Measurements from ENCODE around the gene FIG4. TPM values are rescaled to one million over a fixed set of nuclear protein-coding genes. Genes with fewer than 3 reads are reported as not detected.

The FIG4 gene
- total and polyA plus RNA-seq, 2 of the 13 experiments (the other 11 are each of a cell fraction or from before 2014, with no cell fraction given): 5.5 to 7.9 TPM

DNA sequence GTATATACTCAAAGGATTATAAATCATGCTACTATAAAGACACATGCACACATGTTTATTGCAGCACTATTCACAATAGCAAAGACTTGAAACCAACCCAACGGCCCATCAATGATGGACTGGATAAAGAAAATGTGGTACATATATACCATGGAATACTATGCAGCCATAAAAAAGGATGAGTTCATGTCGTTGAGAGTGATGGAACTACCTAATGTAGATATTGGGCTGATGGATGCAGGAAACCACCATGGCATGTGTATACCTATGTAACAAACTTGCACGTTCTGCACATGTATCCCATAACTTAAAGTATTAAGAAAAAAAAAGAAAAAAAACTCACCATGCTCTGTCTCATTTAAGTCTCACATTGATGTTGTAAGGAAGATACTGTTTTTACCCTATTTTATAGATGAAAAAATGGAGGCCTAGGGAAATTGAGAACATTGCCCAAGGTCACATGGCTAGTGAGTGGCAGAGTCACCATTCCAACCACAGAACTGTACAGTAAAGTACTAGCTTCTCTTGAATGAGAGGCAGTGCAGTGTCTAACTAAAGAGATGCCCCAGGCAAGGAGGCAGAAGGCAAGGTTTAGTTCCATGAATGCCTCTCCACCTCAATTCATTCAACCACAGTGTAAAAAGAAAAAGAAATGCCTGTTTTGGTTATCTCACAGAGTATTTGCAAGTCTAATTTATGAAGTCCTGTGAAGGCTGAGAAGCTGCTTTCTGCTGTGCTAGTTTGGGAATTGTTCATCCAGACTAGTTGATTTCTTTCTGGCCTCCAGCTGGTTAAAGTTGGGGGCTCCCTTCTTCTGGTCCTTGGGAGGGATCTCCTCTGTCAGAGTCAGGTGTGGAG, 68.2 kb downstream of the FIG4 start:
- WGBS (ENCODE audit: low lambda C conversion rate): 79% methylated on average over 3 of the region's 3 CpGs
- no peaks in the 10 kb centered on the region for H3K9me3 ChIP-seq (ENCODE audit: low read length)
- CTCF ChIA-PET (ENCODE audit: low intra/inter-chr PET ratio, low total read pairs): no interaction called here
- POLR2A ChIA-PET: no interaction called here
- H3K4me1 ChIP-seq (ENCODE audit: insufficient read depth, low read length): no peaks in the 10 kb centered on the region
- H3K27ac ChIP-seq (ENCODE audit: extremely low read length, insufficient read depth, low read length): no peak overlapping the region
- no peaks in the 10 kb centered on the region for H4K20me1 ChIP-seq (ENCODE audit: insufficient read depth, low read length)
- H3K4me3 ChIP-seq (replicated peaks in 1 of 3; ENCODE audit: insufficient read depth in 1 of 3, low read depth in 2 of 3, low read length in 3 of 3): no peak overlapping the region
- ATAC-seq (no peak), FAIRE-seq (no peak), DNase-seq (ENCODE audit: low spot score) (no peak)
- no peaks in the 10 kb centered on the region for H3K79me2 ChIP-seq (ENCODE audit: insufficient read depth, low read length)
- H3K9ac ChIP-seq (ENCODE audit: insufficient read depth, low read depth, low read length): no peak overlapping the region
- H3K4me2 ChIP-seq (ENCODE audit: low read depth, low read length): no peak overlapping the region
- in situ Hi-C loops (cut with HindIII; ENCODE audit: extremely low pct_ligation_motif_present, low pct_unique_long_range_greater_than_20kb): no loop called here
- TF ChIP-seq FOXM1 (CRISPR knock-in tag; IDR thresholded peaks at IDR 0.05) (no peak), ZNF629 (CRISPR knock-in tag; conservative IDR thresholded peaks at IDR 0.05) (no peak)
- TF ChIP-seq, protein P1, sequence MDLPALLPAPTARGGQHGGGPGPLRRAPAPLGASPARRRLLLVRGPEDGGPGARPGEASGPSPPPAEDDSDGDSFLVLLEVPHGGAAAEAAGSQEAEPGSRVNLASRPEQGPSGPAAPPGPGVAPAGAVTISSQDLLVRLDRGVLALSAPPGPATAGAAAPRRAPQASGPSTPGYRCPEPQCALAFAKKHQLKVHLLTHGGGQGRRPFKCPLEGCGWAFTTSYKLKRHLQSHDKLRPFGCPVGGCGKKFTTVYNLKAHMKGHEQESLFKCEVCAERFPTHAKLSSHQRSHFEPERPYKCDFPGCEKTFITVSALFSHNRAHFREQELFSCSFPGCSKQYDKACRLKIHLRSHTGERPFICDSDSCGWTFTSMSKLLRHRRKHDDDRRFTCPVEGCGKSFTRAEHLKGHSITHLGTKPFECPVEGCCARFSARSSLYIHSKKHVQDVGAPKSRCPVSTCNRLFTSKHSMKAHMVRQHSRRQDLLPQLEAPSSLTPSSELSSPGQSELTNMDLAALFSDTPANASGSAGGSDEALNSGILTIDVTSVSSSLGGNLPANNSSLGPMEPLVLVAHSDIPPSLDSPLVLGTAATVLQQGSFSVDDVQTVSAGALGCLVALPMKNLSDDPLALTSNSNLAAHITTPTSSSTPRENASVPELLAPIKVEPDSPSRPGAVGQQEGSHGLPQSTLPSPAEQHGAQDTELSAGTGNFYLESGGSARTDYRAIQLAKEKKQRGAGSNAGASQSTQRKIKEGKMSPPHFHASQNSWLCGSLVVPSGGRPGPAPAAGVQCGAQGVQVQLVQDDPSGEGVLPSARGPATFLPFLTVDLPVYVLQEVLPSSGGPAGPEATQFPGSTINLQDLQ (CRISPR knock-in tag; IDR thresholded peaks at IDR 0.05): no peak
- intact Hi-C loops (cut with micrococcal nuclease; ENCODE audit: unreplicated experiment): no loop called here
- H3K36me3 ChIP-seq (replicated peaks in 1 of 2; ENCODE audit: control insufficient read depth in 1 of 2, insufficient read depth in 2 of 2, low read length in 2 of 2): no peaks in the 10 kb centered on the region
- BruUV-seq (replicated peaks): no TSS peak
- H3K27me3 ChIP-seq (ENCODE audit: control insufficient read depth in 1 of 2, insufficient read depth in 2 of 2, low read length in 2 of 2): no peaks in the 10 kb centered on the region
- no peak overlapping the region for H2AFZ ChIP-seq (ENCODE audit: low read length)

DNA sequence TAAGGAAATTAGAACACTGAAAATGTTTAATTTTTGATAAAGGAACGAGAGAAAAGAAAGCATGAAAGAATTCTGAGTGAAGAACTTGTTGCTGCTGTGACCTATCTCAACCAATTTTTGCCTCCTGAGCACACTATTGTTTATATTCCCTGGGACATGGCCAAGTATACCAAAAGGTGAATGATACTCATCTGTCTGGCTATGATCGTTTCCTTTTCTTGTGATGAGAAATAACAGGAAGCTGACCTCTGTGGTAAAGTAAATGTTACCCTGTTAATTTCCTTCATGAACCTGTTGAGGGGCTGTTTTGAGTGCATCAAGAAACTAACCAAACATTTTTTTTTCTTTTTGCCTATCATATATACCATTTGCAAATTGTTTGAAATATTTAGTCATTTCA, 69.1 kb downstream of the FIG4 start:
- no peaks in the 10 kb centered on the region for H4K20me1 ChIP-seq (ENCODE audit: insufficient read depth, low read length)
- H3K4me1 ChIP-seq (ENCODE audit: insufficient read depth, low read length): no peaks in the 10 kb centered on the region
- H3K4me2 ChIP-seq (ENCODE audit: low read depth, low read length): no peak overlapping the region
- no peaks in the 10 kb centered on the region for H3K79me2 ChIP-seq (ENCODE audit: insufficient read depth, low read length)
- CTCF ChIA-PET (ENCODE audit: low intra/inter-chr PET ratio, low total read pairs): no interaction called here
- H2AFZ ChIP-seq (ENCODE audit: low read length): no peak overlapping the region
- no peak for FAIRE-seq
- in situ Hi-C loops (cut with HindIII; ENCODE audit: extremely low pct_ligation_motif_present, low pct_unique_long_range_greater_than_20kb) (no loop called here), intact Hi-C loops (cut with micrococcal nuclease; ENCODE audit: unreplicated experiment) (no loop called here)
- no peak overlapping the region for H3K4me3 ChIP-seq (replicated peaks in 1 of 3; ENCODE audit: insufficient read depth in 1 of 3, low read depth in 2 of 3, low read length in 3 of 3)
- no peak overlapping the region for H3K27ac ChIP-seq (ENCODE audit: extremely low read length, insufficient read depth, low read length)
- POLR2A ChIA-PET: no interaction called here
- whole genome bisulfite sequencing (ENCODE audit: low lambda C conversion rate): 97% methylated on average over 2 of the region's 2 CpGs
- no peak for DNase-seq (ENCODE audit: low spot score)
- H3K9me3 ChIP-seq (ENCODE audit: low read length): no peaks in the 10 kb centered on the region
- no peaks in the 10 kb centered on the region for H3K27me3 ChIP-seq (ENCODE audit: control insufficient read depth in 1 of 2, insufficient read depth in 2 of 2, low read length in 2 of 2)
- no peak for ATAC-seq
- H3K9ac ChIP-seq (ENCODE audit: insufficient read depth, low read depth, low read length): no peak overlapping the region
- no TSS peak for BruUV-seq (replicated peaks)
- no peaks in the 10 kb centered on the region for H3K36me3 ChIP-seq (replicated peaks in 1 of 2; ENCODE audit: control insufficient read depth in 1 of 2, insufficient read depth in 2 of 2, low read length in 2 of 2)
- TF ChIP-seq FOXA3 (CRISPR knock-in tag; IDR thresholded peaks at IDR 0.05) (no peak), PCBP1 (IDR thresholded peaks at IDR 0.05; ENCODE audit: borderline replicate concordance, low read depth, low read length) (no peak), RCOR2 (CRISPR knock-in tag; IDR thresholded peaks at IDR 0.05) (no peak)
- TF ChIP-seq, protein P2, sequence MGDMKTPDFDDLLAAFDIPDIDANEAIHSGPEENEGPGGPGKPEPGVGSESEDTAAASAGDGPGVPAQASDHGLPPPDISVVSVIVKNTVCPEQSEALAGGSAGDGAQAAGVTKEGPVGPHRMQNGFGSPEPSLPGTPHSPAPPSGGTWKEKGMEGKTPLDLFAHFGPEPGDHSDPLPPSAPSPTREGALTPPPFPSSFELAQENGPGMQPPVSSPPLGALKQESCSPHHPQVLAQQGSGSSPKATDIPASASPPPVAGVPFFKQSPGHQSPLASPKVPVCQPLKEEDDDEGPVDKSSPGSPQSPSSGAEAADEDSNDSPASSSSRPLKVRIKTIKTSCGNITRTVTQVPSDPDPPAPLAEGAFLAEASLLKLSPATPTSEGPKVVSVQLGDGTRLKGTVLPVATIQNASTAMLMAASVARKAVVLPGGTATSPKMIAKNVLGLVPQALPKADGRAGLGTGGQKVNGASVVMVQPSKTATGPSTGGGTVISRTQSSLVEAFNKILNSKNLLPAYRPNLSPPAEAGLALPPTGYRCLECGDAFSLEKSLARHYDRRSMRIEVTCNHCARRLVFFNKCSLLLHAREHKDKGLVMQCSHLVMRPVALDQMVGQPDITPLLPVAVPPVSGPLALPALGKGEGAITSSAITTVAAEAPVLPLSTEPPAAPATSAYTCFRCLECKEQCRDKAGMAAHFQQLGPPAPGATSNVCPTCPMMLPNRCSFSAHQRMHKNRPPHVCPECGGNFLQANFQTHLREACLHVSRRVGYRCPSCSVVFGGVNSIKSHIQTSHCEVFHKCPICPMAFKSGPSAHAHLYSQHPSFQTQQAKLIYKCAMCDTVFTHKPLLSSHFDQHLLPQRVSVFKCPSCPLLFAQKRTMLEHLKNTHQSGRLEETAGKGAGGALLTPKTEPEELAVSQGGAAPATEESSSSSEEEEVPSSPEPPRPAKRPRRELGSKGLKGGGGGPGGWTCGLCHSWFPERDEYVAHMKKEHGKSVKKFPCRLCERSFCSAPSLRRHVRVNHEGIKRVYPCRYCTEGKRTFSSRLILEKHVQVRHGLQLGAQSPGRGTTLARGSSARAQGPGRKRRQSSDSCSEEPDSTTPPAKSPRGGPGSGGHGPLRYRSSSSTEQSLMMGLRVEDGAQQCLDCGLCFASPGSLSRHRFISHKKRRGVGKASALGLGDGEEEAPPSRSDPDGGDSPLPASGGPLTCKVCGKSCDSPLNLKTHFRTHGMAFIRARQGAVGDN (CRISPR knock-in tag; IDR thresholded peaks at IDR 0.05): no peak
- TF ChIP-seq, protein P3, sequence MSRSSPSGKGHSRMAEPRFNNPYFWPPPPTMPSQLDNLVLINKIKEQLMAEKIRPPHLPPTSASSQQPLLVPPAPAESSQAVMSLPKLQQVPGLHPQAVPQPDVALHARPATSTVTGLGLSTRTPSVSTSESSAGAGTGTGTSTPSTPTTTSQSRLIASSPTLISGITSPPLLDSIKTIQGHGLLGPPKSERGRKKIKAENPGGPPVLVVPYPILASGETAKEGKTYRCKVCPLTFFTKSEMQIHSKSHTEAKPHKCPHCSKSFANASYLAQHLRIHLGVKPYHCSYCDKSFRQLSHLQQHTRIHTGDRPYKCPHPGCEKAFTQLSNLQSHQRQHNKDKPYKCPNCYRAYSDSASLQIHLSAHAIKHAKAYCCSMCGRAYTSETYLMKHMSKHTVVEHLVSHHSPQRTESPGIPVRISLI (CRISPR knock-in tag; IDR thresholded peaks at IDR 0.05; ENCODE audit: borderline replicate concordance): no peak

Data from HepG2 (cell line).